Hepatocyte (in vitro differentiated cells): ENCODE measurements around the gene NUP214. TPM values are rescaled to one million over a fixed set of nuclear protein-coding genes. Genes with fewer than 3 reads are reported as not detected.

Experiments
- DNase-seq: peaks from one replicate; pipeline ENCODE4 v3.0.0-alpha.2; 2016; ENCODE audit warnings: low spot score
- H2AFZ ChIP-seq: fragments of 200-600 bp; sonication (generic); 2 replicates; pipeline ENCODE4 v1.6.0; 2016; ENCODE audit warnings: antibody characterized with exemption, mild to moderate bottlenecking
- H3K27ac ChIP-seq: fragments of 200-600 bp; sonication (generic); 2 replicates; pipeline ENCODE4 v1.5.1; 2016; ENCODE audit warnings: mild to moderate bottlenecking
- H3K27me3 ChIP-seq: fragments of 200-600 bp; sonication (generic); 2 replicates; pipeline ENCODE4 v1.6.1; 2016
- H3K36me3 ChIP-seq: fragments of 200-600 bp; sonication (generic); replicated peaks from 2 replicates; pipeline ENCODE4 v1.5.1; 2016; ENCODE audit warnings: low read depth; ENCODE audit not compliant: insufficient read depth
- H3K4me1 ChIP-seq: fragments of 200-600 bp; sonication (generic); 2 replicates; pipeline ENCODE4 v1.5.1; 2016; ENCODE audit warnings: mild to moderate bottlenecking, moderate library complexity; ENCODE audit not compliant: insufficient read depth
- H3K4me2 ChIP-seq: fragments of 200-600 bp; sonication (generic); 2 replicates; pipeline ENCODE4 v1.6.0; 2016
- H3K4me3 ChIP-seq: fragments of 200-600 bp; sonication (generic); 2 replicates; pipeline ENCODE4 v1.5.1; 2016; ENCODE audit warnings: mild to moderate bottlenecking
- H3K79me2 ChIP-seq: fragments of 200-600 bp; sonication (generic); 2 replicates; pipeline ENCODE4 v1.6.0; 2017; ENCODE audit warnings: mild to moderate bottlenecking
- H3K9me2 ChIP-seq: fragments of 200-600 bp; sonication (generic); replicated peaks from 2 replicates; pipeline ENCODE4 v1.6.0; 2017; ENCODE audit warnings: mild to moderate bottlenecking; ENCODE audit not compliant: insufficient read depth
- H3K9me3 ChIP-seq: fragments of 200-600 bp; sonication (generic); 2 replicates; pipeline ENCODE4 v1.5.1; 2016; ENCODE audit warnings: low read depth, mild to moderate bottlenecking
- H4K20me1 ChIP-seq: fragments of 200-600 bp; sonication (generic); 2 replicates; pipeline ENCODE4 v1.6.0; 2016; ENCODE audit warnings: mild to moderate bottlenecking; ENCODE audit not compliant: insufficient read depth, poor library complexity, severe bottlenecking
- EZH2 ChIP-seq: fragments of 200-600 bp; sonication (generic); IDR thresholded peaks from 2 replicates; pipeline ENCODE4 v1.6.1; 2016; ENCODE audit warnings: antibody characterized with exemption, mild to moderate bottlenecking, borderline replicate concordance
- EZH2phosphoT487 ChIP-seq: fragments of 200-600 bp; sonication (generic); IDR thresholded peaks from one replicate; pipeline ENCODE4 v1.6.1; 2018; ENCODE audit warnings: antibody characterized with exemption, mild to moderate bottlenecking, low read depth, moderate library complexity; ENCODE audit not compliant: unreplicated experiment, severe bottlenecking
- WGBS: methylation state at CpG from one replicate; pipeline ENCODE4 v1.1.6; 2016; ENCODE audit warnings: low lambda C conversion rate; ENCODE audit errors: missing lambda C conversion rate; 5-methylcytosine and 5-hydroxymethylcytosine counted together
- polyA plus RNA-seq: library from polyadenylated mRNA; unstranded; fragments of >200 nt; fragmentation: Nextera tagmentation; extraction: Ambion mirVana; gene quantifications from 2 replicates; pipeline ENCODE4 v1.2.1, GENCODE V29; 2016
- total RNA-seq: library from RNA; depleted of rRNA; stranded (reverse); fragments of >200 nt; gene quantifications from 2 replicates; pipeline ENCODE4 v1.2.3, GENCODE V29; 2014
- TF ChIP-seq, protein P1 (sequence below): fragments of 200-600 bp; sonication (generic); IDR thresholded peaks from 2 replicates; pipeline ENCODE4 v1.5.1; 2016; ENCODE audit warnings: antibody characterized with exemption, mild to moderate bottlenecking; ENCODE audit not compliant: poor library complexity

NUP214 gene
- total and polyA plus RNA-seq, 2 experiments from 2014 or later: 13.7 to 18.1 TPM

DNA sequence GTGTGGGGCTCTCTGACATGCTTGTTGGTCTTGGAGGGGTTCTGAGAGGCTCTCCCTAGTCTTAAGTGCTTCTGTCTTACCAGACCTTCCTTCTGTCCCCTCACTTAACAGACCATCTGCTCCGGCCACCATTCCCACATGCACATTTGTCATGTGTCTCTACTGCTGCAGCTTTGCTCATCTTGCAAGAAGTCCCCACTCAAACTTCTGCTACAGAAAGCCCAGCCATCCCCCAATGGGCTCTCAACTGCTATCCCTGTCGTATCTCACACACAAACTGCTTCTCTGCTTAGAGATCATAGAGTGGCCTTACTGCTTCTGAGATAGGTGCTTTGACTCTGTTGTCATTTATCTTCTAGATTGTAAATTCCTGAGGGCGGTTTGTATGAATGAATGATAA, 69.4 kb downstream of the NUP214 start:
- H3K27me3 ChIP-seq: no peaks in the 10 kb centered on the region
- no peak overlapping the region for H3K4me2 ChIP-seq
- H3K79me2 ChIP-seq: no peaks in the 10 kb centered on the region
- H4K20me1 ChIP-seq: no peaks in the 10 kb centered on the region
- H3K9me2 ChIP-seq: no peaks in the 10 kb centered on the region
- no peak for TF ChIP-seq EZH2phosphoT487
- no peak for TF ChIP-seq EZH2
- TF ChIP-seq, protein P1, sequence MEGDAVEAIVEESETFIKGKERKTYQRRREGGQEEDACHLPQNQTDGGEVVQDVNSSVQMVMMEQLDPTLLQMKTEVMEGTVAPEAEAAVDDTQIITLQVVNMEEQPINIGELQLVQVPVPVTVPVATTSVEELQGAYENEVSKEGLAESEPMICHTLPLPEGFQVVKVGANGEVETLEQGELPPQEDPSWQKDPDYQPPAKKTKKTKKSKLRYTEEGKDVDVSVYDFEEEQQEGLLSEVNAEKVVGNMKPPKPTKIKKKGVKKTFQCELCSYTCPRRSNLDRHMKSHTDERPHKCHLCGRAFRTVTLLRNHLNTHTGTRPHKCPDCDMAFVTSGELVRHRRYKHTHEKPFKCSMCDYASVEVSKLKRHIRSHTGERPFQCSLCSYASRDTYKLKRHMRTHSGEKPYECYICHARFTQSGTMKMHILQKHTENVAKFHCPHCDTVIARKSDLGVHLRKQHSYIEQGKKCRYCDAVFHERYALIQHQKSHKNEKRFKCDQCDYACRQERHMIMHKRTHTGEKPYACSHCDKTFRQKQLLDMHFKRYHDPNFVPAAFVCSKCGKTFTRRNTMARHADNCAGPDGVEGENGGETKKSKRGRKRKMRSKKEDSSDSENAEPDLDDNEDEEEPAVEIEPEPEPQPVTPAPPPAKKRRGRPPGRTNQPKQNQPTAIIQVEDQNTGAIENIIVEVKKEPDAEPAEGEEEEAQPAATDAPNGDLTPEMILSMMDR: no peak
- H3K4me1 ChIP-seq: no peaks in the 10 kb centered on the region
- no peak for DNase-seq
- H3K27ac ChIP-seq: no peak overlapping the region
- H3K36me3 ChIP-seq: no peaks in the 10 kb centered on the region
- H2AFZ ChIP-seq: no peak overlapping the region
- H3K9me3 ChIP-seq: no peaks in the 10 kb centered on the region
- 94% methylated on average over 3 of the region's 3 CpGs for WGBS
- H3K4me3 ChIP-seq: no peak overlapping the region

DNA sequence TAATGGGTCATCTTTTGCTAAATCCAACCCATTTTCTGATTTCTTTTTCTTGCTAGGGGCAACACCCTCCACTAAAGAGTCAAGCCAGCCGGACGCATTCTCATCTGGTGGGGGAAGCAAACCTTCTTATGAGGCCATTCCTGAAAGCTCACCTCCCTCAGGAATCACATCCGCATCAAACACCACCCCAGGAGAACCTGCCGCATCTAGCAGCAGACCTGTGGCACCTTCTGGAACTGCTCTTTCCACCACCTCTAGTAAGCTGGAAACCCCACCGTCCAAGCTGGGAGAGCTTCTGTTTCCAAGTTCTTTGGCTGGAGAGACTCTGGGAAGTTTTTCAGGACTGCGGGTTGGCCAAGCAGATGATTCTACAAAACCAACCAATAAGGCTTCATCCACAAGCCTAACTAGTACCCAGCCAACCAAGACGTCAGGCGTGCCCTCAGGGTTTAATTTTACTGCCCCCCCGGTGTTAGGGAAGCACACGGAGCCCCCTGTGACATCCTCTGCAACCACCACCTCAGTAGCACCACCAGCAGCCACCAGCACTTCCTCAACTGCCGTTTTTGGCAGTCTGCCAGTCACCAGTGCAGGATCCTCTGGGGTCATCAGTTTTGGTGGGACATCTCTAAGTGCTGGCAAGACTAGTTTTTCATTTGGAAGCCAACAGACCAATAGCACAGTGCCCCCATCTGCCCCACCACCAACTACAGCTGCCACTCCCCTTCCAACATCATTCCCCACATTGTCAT, 72.0 kb downstream of the NUP214 start:
- no peaks in the 10 kb centered on the region for H4K20me1 ChIP-seq
- H3K4me1 ChIP-seq: no peaks in the 10 kb centered on the region
- H3K79me2 ChIP-seq: no peaks in the 10 kb centered on the region
- 95% methylated on average over 11 of the region's 11 CpGs for WGBS
- no peaks in the 10 kb centered on the region for H3K9me3 ChIP-seq
- H3K36me3 ChIP-seq: no peaks in the 10 kb centered on the region
- H3K27me3 ChIP-seq: no peaks in the 10 kb centered on the region
- TF ChIP-seq EZH2phosphoT487 (no peak), EZH2 (no peak)
- TF ChIP-seq, protein P1: no peak
- DNase-seq: no peak
- no peak overlapping the region for H2AFZ ChIP-seq
- no peak overlapping the region for H3K4me2 ChIP-seq
- no peaks in the 10 kb centered on the region for H3K9me2 ChIP-seq
- no peak overlapping the region for H3K4me3 ChIP-seq
- no peak overlapping the region for H3K27ac ChIP-seq

DNA sequence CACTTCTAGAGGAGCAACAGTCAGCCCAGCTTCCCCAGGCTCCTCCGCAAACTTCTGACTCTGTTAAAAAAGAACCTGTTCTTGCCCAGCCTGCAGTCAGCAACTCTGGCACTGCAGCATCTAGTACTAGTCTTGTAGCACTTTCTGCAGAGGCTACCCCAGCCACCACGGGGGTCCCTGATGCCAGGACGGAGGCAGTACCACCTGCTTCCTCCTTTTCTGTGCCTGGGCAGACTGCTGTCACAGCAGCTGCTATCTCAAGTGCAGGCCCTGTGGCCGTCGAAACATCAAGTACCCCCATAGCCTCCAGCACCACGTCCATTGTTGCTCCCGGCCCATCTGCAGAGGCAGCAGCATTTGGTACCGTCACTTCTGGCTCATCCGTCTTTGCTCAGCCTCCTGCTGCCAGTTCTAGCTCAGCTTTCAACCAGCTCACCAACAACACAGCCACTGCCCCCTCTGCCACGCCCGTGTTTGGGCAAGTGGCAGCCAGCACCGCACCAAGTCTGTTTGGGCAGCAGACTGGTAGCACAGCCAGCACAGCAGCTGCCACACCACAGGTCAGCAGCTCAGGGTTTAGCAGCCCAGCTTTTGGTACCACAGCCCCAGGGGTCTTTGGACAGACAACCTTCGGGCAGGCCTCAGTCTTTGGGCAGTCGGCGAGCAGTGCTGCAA, 72.8 kb downstream of the NUP214 start:
- no peak overlapping the region for H3K4me3 ChIP-seq
- H2AFZ ChIP-seq: no peak overlapping the region
- H3K27ac ChIP-seq: no peak overlapping the region
- no peak for DNase-seq
- no peaks in the 10 kb centered on the region for H3K27me3 ChIP-seq
- H3K9me2 ChIP-seq: no peaks in the 10 kb centered on the region
- H3K4me1 ChIP-seq: no peaks in the 10 kb centered on the region
- no peaks in the 10 kb centered on the region for H3K36me3 ChIP-seq
- no peak for TF ChIP-seq EZH2
- TF ChIP-seq, protein P1: no peak
- no peak for TF ChIP-seq EZH2phosphoT487
- 98% methylated on average over 15 of the region's 15 CpGs for WGBS
- no peaks in the 10 kb centered on the region for H3K9me3 ChIP-seq
- H4K20me1 ChIP-seq: no peaks in the 10 kb centered on the region
- no peaks in the 10 kb centered on the region for H3K79me2 ChIP-seq
- H3K4me2 ChIP-seq: no peak overlapping the region
